Measurements from ENCODE around the gene VAMP1.

VAMP1 gene

DNA sequence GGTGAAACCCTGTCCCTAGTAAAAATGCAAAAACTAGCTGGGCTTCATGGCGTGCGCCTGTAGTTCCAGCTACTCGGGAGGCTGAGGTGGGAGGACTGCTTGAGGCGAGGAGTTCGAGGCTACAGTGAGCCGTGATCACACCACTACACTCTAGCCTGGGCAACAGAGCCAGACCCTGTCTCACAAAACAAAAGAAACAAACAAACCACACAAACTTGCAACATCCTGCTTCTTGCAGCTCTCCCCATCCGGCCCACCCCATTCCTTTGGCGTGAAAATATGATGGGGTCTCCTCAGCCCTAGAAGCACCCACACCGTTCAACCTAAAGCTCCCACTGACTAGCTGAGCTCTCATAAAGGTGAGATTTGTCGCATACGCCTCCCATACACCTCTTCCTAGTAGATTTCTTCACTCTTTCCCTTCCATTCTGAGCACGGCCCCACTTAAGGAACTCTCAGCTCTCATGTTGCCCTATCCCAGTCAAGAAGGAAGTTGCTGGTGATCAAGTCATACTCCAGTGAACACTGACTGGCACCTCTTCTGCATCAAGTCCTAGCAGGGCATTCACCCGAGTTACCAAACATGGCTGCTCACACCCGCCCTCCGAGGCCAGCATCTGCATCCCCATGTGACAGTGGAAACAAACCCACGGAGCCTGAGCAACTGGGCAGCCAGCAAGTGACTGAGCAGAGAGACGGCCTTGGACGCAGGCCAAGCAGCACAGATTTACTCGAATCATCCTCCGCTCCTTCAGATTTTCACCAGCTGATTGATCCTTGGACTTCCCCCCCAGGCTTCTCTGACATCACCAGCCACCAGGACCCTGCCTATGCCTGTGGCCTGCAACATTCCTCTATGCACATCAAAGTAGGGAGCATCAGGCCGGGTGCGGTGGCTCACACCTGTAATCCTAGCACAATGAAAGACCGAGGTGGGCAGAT is 44.6 kb downstream of the VAMP1 start:
- no peak for DNase-seq

DNA sequence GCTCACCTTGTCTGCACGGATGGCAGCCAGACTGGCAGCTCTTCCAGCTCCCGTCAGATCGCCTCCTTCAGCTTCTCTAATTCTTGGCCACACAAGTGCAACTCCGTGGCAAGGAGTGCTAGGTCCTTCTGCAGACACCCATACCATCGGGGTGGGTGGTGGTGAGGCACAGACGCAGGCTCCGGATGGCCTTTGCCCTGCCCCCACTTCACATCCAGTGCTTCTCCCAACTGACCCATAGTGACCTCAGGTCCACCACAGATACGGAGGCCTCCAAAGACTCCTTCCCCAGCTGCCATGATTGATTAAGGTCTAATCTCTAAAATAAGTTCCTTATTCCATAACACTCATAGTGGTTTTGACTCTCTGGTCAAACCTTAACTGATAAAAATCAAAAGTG is 45.6 kb downstream of the VAMP1 start:
- DNase-seq: no peak

DNA sequence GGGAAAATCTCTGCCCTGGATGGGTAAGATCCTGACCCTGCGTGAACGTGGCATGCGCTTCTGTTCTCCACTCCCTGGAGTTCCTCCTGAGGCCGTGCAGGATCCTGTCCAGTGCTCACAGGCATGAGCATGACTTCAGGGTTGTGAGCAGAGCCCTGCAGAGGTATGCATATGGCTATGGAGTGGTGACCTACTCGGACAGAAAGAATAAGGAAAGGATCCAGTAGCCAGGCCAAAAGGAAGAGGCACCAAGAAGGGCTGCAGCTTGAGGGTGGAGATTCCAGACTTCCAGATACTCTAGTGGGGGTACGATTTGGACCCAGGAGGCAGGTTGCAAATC is 46.5 kb downstream of the VAMP1 start:
- DNase-seq: no peak

DNA sequence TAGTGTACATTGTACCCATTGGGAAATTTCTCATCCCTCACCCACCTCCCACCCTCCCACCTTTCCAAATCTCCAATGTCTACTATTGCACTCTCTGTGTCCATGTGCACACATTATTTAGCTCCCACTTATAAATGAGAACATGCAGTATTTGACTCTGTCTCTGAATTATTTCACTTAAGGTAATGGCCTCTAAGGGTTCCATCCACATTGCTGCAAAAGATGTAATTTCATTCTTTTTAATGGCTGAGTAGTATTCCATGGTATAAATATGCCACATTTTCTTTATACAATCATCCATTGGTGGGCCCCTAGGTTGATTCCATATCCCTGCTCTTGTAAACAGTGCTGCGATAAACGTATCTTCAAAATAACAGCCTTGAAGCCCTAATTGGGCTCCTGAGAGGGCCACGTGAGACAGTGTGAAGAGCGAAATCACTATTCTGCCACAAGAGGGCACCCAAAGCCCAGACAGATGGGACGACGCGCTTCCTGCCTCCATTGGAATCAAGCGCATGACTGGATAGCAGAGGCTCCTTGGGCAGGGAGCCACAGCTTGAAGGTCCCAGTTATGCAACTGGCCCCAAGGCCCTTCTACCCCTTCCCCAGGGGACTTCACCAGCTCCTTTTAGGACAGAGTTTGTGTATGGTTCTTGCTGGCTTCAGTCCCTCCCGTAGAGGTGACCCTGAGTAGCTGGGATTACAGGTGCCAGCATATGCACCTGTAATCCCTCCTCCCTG is 47.0 kb downstream of the VAMP1 start:
- DNase-seq: peak; percentile 48

DNA sequence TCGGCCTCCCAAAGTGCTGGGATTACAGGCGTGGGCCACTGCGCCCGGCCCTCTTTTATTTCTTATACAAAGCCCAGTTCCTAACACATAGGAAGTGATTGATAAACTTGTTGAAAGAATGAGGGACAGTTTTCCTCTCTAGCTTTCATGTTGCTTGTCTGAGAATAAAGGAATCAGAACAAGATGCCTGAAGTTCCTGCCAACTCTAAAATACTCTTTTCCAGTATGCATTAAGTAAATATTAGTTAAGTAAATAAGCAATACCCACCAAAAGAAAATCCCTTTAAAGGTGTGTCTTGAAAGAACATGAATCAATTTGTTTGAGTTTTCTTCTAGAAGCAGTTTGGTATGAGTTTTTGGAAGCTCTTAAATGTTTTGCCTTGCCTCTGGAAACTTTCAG is 50.1 kb downstream of the VAMP1 start:
- no peak for DNase-seq

DNA sequence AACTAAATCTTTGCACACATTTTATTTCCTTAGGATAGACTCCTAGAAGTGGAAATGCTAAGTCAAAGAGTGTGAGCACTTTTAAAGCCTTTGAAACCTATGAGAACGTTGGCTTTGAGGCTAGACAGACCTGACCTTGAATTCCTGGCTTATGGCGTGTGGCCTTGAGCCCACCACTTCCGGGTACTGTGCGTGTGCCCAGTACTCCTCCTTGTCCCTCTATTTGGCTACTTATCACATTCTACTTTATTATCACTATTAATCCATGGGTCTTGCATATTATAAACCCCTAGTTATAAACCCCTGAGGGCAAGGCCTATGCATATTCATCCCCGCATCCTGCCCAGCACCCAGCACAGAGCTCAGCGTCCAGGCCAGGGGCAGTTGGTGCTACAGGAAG is 51.7 kb downstream of the VAMP1 start:
- DNase-seq: no peak

DNA sequence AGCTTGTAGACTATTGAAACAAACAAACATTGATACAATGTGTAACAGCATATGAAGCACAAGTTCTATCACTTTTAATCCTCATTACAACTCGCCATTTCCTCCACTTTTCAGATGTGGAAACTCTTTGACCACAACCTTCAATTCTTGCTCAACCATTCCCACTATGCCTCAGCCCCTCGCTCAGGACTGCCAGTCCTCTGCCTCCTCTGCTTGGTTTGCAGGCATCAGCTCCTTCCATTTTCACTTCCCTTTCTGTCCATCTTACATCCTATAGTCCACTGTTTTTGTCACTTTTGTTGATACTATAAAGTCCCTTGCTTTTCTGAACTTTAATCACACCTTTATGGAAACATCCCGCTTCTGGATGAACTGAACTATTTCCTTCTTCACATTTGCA is 53.9 kb downstream of the VAMP1 start:
- DNase-seq: no peak
